ENCODE measurements around the gene CCR4.

CCR4 gene

DNA sequence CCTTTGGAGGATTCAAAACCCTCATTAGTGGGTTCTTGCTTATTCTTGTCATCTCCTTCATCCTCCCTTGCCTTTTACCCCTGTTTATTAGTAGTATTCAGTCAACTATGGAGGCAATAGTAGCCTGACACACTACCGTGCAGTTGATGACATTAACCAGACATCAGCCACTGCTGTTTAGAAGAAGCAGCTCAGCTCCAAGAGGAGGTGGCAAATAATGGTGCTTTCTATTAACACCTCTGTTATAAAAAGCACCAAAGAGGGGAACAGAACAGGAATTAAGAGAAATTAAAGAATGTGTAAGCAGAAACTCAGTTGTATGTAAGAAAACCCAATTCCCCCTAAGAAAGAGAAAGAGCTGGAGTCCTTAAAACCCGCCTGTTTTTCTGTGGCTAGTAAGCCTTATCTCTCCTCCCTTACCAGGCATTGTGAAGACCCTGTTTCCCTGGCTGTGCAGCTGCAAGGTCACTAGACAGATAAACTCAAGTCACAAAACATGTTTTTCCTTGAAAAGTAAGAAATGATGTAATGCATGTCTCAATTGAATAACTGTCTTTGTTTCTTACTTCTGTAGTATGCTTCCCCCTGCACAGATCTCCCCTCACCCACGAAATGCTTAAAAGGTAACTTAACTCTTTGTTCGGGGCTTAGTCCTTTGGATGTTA, 21.2 kb downstream of the CCR4 start:
- no peak overlapping the region for H2BK5ac ChIP-seq (ENCODE audit: low read depth, low read length, poor library complexity)
- no peak overlapping the region for H3K4me2 ChIP-seq (ENCODE audit: low read length)
- no peak overlapping the region for H3K9ac ChIP-seq (ENCODE audit: low read length)
- H3K4me1 ChIP-seq (ENCODE audit: control insufficient read depth in 1 of 2, insufficient read depth in 2 of 2, low read length in 2 of 2), result peaks cover 0 to 3% of the 10 kb centered on the region in 2 experiments
- H3K4ac ChIP-seq (ENCODE audit: low read depth, low read length), result no peak overlapping the region
- peaks cover 3% of the 10 kb centered on the region for H3K9me3 ChIP-seq (ENCODE audit: insufficient read depth, low read depth, low read length)
- no peak overlapping the region for H2BK12ac ChIP-seq (ENCODE audit: low read length)
- no peaks in the 10 kb centered on the region for H3K36me3 ChIP-seq (ENCODE audit: control insufficient read depth in 1 of 2, insufficient read depth in 2 of 2, low read length in 2 of 2)
- no peak overlapping the region for H3K4me3 ChIP-seq (ENCODE audit: low read depth, low read length)
- no peak overlapping the region for H4K8ac ChIP-seq (ENCODE audit: low read depth, low read length)
- DNase-seq, result no peak
- H4K12ac ChIP-seq (ENCODE audit: low read depth, low read length), result no peak overlapping the region
- no peak overlapping the region for H3K27ac ChIP-seq (ENCODE audit: low read depth, low read length)
- no peak overlapping the region for H2BK120ac ChIP-seq (ENCODE audit: insufficient read depth, low read length, poor library complexity)
- H2AK5ac ChIP-seq (ENCODE audit: low read length), result no peak overlapping the region
- H3K14ac ChIP-seq (ENCODE audit: low read length), result no peak overlapping the region
- WGBS (ENCODE audit: extremely low coverage, insufficient coverage, insufficient read length), result no CpG with 5 or more reads among the region's 4 CpGs
- H3K23ac ChIP-seq (ENCODE audit: low read length), result no peak overlapping the region
- no peaks in the 10 kb centered on the region for H3K27me3 ChIP-seq (ENCODE audit: insufficient read depth, low read length)
- no peaks in the 10 kb centered on the region for H3K79me1 ChIP-seq (ENCODE audit: low read length)
- no peak overlapping the region for H2AFZ ChIP-seq (ENCODE audit: insufficient read depth, low read length, poor library complexity)
- H4K91ac ChIP-seq (ENCODE audit: low read depth, low read length), result no peak overlapping the region
- H3K18ac ChIP-seq (ENCODE audit: low read length), result no peak overlapping the region
- no peaks in the 10 kb centered on the region for H3K79me2 ChIP-seq (ENCODE audit: control insufficient read depth, insufficient read depth, low read length, poor library complexity)

GRCh38 chr3:32973982-32974381, 22.5 kb downstream of the CCR4 start:
- Histone ChIP-seq H3K4me3 (ENCODE audit: low read depth, low read length) (no peak overlapping the region), H3K4ac (ENCODE audit: low read depth, low read length) (no peak overlapping the region), H3K9ac (ENCODE audit: low read length) (no peak overlapping the region), H3K9me3 (ENCODE audit: insufficient read depth, low read depth, low read length) (peaks cover 2% of the 10 kb centered on the region), H3K27ac (ENCODE audit: low read depth, low read length) (no peak overlapping the region), H2BK5ac (ENCODE audit: low read depth, low read length, poor library complexity) (no peak overlapping the region), H3K4me1 (ENCODE audit: control insufficient read depth in 1 of 2, insufficient read depth in 2 of 2, low read length in 2 of 2) (peaks cover 0 to 3% of the 10 kb centered on the region in 2 experiments), H4K8ac (ENCODE audit: low read depth, low read length) (no peak overlapping the region), H2AFZ (ENCODE audit: insufficient read depth, low read length, poor library complexity) (no peak overlapping the region), H3K79me1 (ENCODE audit: low read length) (no peaks in the 10 kb centered on the region), H2AK5ac (ENCODE audit: low read length) (no peak overlapping the region), H3K79me2 (ENCODE audit: control insufficient read depth, insufficient read depth, low read length, poor library complexity) (no peaks in the 10 kb centered on the region), H3K18ac (ENCODE audit: low read length) (no peak overlapping the region), H2BK120ac (ENCODE audit: insufficient read depth, low read length, poor library complexity) (no peak overlapping the region), H3K23ac (ENCODE audit: low read length) (no peak overlapping the region), H3K14ac (ENCODE audit: low read length) (no peak overlapping the region), H4K91ac (ENCODE audit: low read depth, low read length) (no peak overlapping the region), H3K4me2 (ENCODE audit: low read length) (no peak overlapping the region), H4K12ac (ENCODE audit: low read depth, low read length) (no peak overlapping the region), H2BK12ac (ENCODE audit: low read length) (no peak overlapping the region), H3K27me3 (ENCODE audit: insufficient read depth, low read length) (no peaks in the 10 kb centered on the region), H3K36me3 (ENCODE audit: control insufficient read depth in 1 of 2, insufficient read depth in 2 of 2, low read length in 2 of 2) (no peaks in the 10 kb centered on the region)
- WGBS (ENCODE audit: extremely low coverage, insufficient coverage, insufficient read length), result no CpG with 5 or more reads among the region's 1 CpG
- DNase-seq, result no peak

DNA sequence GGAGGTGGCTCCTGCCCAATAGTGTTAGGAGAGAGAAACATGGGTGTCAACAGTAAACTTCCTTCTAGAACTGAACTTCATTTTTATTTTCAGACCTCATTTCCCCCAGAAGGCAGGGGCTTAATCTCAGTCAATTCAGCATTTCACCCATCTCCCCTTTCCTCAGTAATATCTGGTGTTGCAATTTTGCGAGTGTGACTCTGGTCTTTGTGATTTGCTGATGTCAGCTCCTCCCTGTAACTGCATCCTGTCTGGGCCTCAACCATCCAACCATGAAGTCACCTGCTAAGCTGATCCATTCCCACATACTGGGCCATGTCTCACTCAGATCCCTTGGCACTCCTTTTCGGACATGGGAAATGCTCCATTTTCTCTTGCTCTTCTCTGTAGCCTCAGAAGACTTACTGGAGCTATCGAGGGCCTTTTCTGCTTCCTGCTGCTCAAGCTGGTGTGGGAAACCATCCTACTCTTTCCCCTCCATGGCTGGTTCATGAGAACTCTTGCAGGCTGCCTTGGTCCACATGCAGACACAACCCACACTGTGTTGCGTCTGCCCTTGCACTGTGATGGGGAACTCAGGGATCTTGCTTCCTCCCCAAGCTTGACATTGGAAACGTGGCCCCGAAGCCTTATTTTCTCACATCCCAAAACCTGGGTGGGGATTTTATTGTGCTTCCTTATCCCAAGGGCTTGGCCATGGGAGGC, 24.6 kb downstream of the CCR4 start:
- H3K4me3 ChIP-seq (ENCODE audit: low read depth, low read length), result no peak overlapping the region
- no peaks in the 10 kb centered on the region for H3K79me2 ChIP-seq (ENCODE audit: control insufficient read depth, insufficient read depth, low read length, poor library complexity)
- no peak overlapping the region for H2BK5ac ChIP-seq (ENCODE audit: low read depth, low read length, poor library complexity)
- H3K9ac ChIP-seq (ENCODE audit: low read length), result no peak overlapping the region
- no peaks in the 10 kb centered on the region for H3K36me3 ChIP-seq (ENCODE audit: control insufficient read depth in 1 of 2, insufficient read depth in 2 of 2, low read length in 2 of 2)
- no peak overlapping the region for H2BK120ac ChIP-seq (ENCODE audit: insufficient read depth, low read length, poor library complexity)
- no peak overlapping the region for H2BK12ac ChIP-seq (ENCODE audit: low read length)
- H3K4ac ChIP-seq (ENCODE audit: low read depth, low read length), result no peak overlapping the region
- whole genome bisulfite sequencing (ENCODE audit: extremely low coverage, insufficient coverage, insufficient read length), result no CpG with 5 or more reads among the region's 6 CpGs
- no peaks in the 10 kb centered on the region for H3K9me3 ChIP-seq (ENCODE audit: insufficient read depth, low read depth, low read length)
- H2AK5ac ChIP-seq (ENCODE audit: low read length), result no peak overlapping the region
- no peak overlapping the region for H3K14ac ChIP-seq (ENCODE audit: low read length)
- H3K27me3 ChIP-seq (ENCODE audit: insufficient read depth, low read length), result no peaks in the 10 kb centered on the region
- peaks cover 0 to 3% of the 10 kb centered on the region in 2 experiments for H3K4me1 ChIP-seq (ENCODE audit: control insufficient read depth in 1 of 2, insufficient read depth in 2 of 2, low read length in 2 of 2)
- H3K23ac ChIP-seq (ENCODE audit: low read length), result no peak overlapping the region
- H4K91ac ChIP-seq (ENCODE audit: low read depth, low read length), result no peak overlapping the region
- no peak for DNase-seq
- no peak overlapping the region for H3K18ac ChIP-seq (ENCODE audit: low read length)
- no peak overlapping the region for H3K4me2 ChIP-seq (ENCODE audit: low read length)
- no peak overlapping the region for H4K8ac ChIP-seq (ENCODE audit: low read depth, low read length)
- no peak overlapping the region for H4K12ac ChIP-seq (ENCODE audit: low read depth, low read length)
- H3K27ac ChIP-seq (ENCODE audit: low read depth, low read length), result no peak overlapping the region
- H2AFZ ChIP-seq (ENCODE audit: insufficient read depth, low read length, poor library complexity), result no peak overlapping the region
- H3K79me1 ChIP-seq (ENCODE audit: low read length), result no peaks in the 10 kb centered on the region

DNA sequence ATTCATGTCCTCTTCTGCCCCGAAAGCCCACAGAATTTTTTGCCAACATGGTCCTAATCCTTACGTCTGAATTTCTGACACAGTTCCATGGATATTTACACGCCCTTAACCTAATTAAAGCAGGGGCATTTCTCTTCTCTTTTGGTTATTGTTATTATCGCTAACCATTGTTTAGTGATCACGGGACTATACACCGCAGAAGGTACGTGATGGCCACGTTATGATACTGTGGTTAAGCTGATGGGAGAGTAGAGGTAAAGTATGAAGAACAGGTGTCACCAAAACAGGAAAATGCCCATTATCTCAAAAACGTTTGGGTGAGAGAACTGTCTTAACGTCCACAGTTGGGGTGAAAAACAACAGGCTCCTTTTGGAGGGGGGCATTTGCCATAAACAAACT, 26.4 kb downstream of the CCR4 start:
- Histone ChIP-seq H3K4me2 (ENCODE audit: low read length) (no peak overlapping the region), H3K4ac (ENCODE audit: low read depth, low read length) (no peak overlapping the region), H3K23ac (ENCODE audit: low read length) (no peak overlapping the region), H2BK12ac (ENCODE audit: low read length) (no peak overlapping the region), H3K9ac (ENCODE audit: low read length) (no peak overlapping the region), H4K91ac (ENCODE audit: low read depth, low read length) (no peak overlapping the region), H4K12ac (ENCODE audit: low read depth, low read length) (no peak overlapping the region), H3K4me1 (ENCODE audit: control insufficient read depth in 1 of 2, insufficient read depth in 2 of 2, low read length in 2 of 2) (no peaks in the 10 kb centered on the region), H3K27ac (ENCODE audit: low read depth, low read length) (no peak overlapping the region), H3K9me3 (ENCODE audit: insufficient read depth, low read depth, low read length) (no peaks in the 10 kb centered on the region), H2BK5ac (ENCODE audit: low read depth, low read length, poor library complexity) (no peak overlapping the region), H2AFZ (ENCODE audit: insufficient read depth, low read length, poor library complexity) (no peak overlapping the region), H4K8ac (ENCODE audit: low read depth, low read length) (no peak overlapping the region), H3K79me2 (ENCODE audit: control insufficient read depth, insufficient read depth, low read length, poor library complexity) (no peaks in the 10 kb centered on the region), H3K79me1 (ENCODE audit: low read length) (no peaks in the 10 kb centered on the region), H3K36me3 (ENCODE audit: control insufficient read depth in 1 of 2, insufficient read depth in 2 of 2, low read length in 2 of 2) (no peaks in the 10 kb centered on the region), H2BK120ac (ENCODE audit: insufficient read depth, low read length, poor library complexity) (no peak overlapping the region), H3K27me3 (ENCODE audit: insufficient read depth, low read length) (no peaks in the 10 kb centered on the region), H3K4me3 (ENCODE audit: low read depth, low read length) (no peak overlapping the region), H3K18ac (ENCODE audit: low read length) (no peak overlapping the region), H3K14ac (ENCODE audit: low read length) (no peak overlapping the region), H2AK5ac (ENCODE audit: low read length) (no peak overlapping the region)
- DNase-seq, result no peak
- no CpG with 5 or more reads among the region's 10 CpGs for WGBS (ENCODE audit: extremely low coverage, insufficient coverage, insufficient read length)

Data from trophoblast cell (in vitro differentiated cells and primary cell).